ENCODE results near the gene BSPRY. TPM values are rescaled to one million over a fixed set of nuclear protein-coding genes. Genes with fewer than 3 reads are reported as not detected.
"Not testable (repeated sequence)": the region's sequence is repeated elsewhere in the genome, so short reads cannot be mapped to it uniquely, and the experiment has no call there.

The BSPRY gene
- total and polyA plus RNA-seq, 4 donors, result 0.17 to 0.79 (median 0.54) TPM

- Histone ChIP-seq H3K27ac (ENCODE audit: low read depth, low read length) (no peak overlapping the region), H3K4me3 (ENCODE audit: low read depth, low read length) (no peak overlapping the region)
- WGBS (ENCODE audit: insufficient coverage), result 90% methylated on average over 2 of the region's 3 CpGs
Measured at GRCh38 chr9:113399646-113400200, 50.4 kb downstream of the BSPRY start.

GRCh38 chr9:113401027-113401792, 51.9 kb downstream of the BSPRY start, which contains the start of gene ALAD:
Gene ALAD, minus strand, starts transcription at chr9:113401284. Its CDS starts 7,725 bp downstream, at chr9:113393559.
- Histone ChIP-seq H3K36me3 (ENCODE audit: control insufficient read depth, insufficient read depth, low read length) (peaks cover 10% of the 10 kb centered on the region), H3K4me3 (ENCODE audit: low read depth, low read length) (peak within 1 kb of the TSS; percentile 96), H3K27me3 (ENCODE audit: control insufficient read depth, insufficient read depth, low read length) (no peaks in the 10 kb centered on the region), H3K27ac (ENCODE audit: low read depth, low read length) (peak within 1 kb of the TSS; percentile 71), H3K4me1 (ENCODE audit: control insufficient read depth, insufficient read depth, low read length) (peaks cover 18% of the 10 kb centered on the region), H3K9me3 (ENCODE audit: control insufficient read depth, insufficient read depth, low read length) (no peaks in the 10 kb centered on the region)
- peak; percentile 92 to 100 (median 98) for DNase-seq (ENCODE audit: low read depth in 4 of 6, low spot score in 6 of 6)
- WGBS (ENCODE audit: insufficient coverage), result under 1% methylated on average over 47 of the region's 50 CpGs

More at GRCh38 chr9:113399646-113400200, 50.4 kb downstream of the BSPRY start:
- H3K36me3 ChIP-seq (ENCODE audit: control insufficient read depth, insufficient read depth, low read length), result peaks cover 16% of the 10 kb centered on the region
- H3K27me3 ChIP-seq (ENCODE audit: control insufficient read depth, insufficient read depth, low read length), result no peaks in the 10 kb centered on the region
- no peak for DNase-seq (ENCODE audit: low read depth in 4 of 6, low spot score in 6 of 6)
- peaks cover 18% of the 10 kb centered on the region for H3K4me1 ChIP-seq (ENCODE audit: control insufficient read depth, insufficient read depth, low read length)
- H3K9me3 ChIP-seq (ENCODE audit: control insufficient read depth, insufficient read depth, low read length), result no peaks in the 10 kb centered on the region

- Histone ChIP-seq H3K9me3 (ENCODE audit: control insufficient read depth, insufficient read depth, low read length) (no peaks in the 10 kb centered on the region), H3K4me3 (ENCODE audit: low read depth, low read length) (no peak overlapping the region), H3K27me3 (ENCODE audit: control insufficient read depth, insufficient read depth, low read length) (no peaks in the 10 kb centered on the region), H3K4me1 (ENCODE audit: control insufficient read depth, insufficient read depth, low read length) (peaks cover 18% of the 10 kb centered on the region), H3K36me3 (ENCODE audit: control insufficient read depth, insufficient read depth, low read length) (peaks cover 7% of the 10 kb centered on the region), H3K27ac (ENCODE audit: low read depth, low read length) (no peak overlapping the region)
- no peak for DNase-seq (ENCODE audit: low read depth in 4 of 6, low spot score in 6 of 6)
- WGBS (ENCODE audit: insufficient coverage), result 100% methylated on average over 1 of the region's 2 CpGs
Measured at GRCh38 chr9:113403646-113404045, 54.3 kb downstream of the BSPRY start.

GRCh38 chr9:113406353-113406752, 57.0 kb downstream of the BSPRY start:
- DNase-seq (ENCODE audit: low read depth in 4 of 6, low spot score in 6 of 6); H3K27me3 ChIP-seq (ENCODE audit: control insufficient read depth, insufficient read depth, low read length); H3K9me3 ChIP-seq (ENCODE audit: control insufficient read depth, insufficient read depth, low read length); H3K27ac ChIP-seq (ENCODE audit: low read depth, low read length); H3K4me3 ChIP-seq (ENCODE audit: low read depth, low read length): not testable (repeated sequence)
- H3K4me1 ChIP-seq (ENCODE audit: control insufficient read depth, insufficient read depth, low read length), result peaks cover 22% of the 10 kb centered on the region
- WGBS (ENCODE audit: insufficient coverage), result 94% methylated on average over 4 of the region's 9 CpGs
- peaks cover 14% of the 10 kb centered on the region for H3K36me3 ChIP-seq (ENCODE audit: control insufficient read depth, insufficient read depth, low read length)

GRCh38 chr9:113406873-113407511, 57.7 kb downstream of the BSPRY start:
- H3K9me3 ChIP-seq (ENCODE audit: control insufficient read depth, insufficient read depth, low read length); H3K4me3 ChIP-seq (ENCODE audit: low read depth, low read length); H3K27ac ChIP-seq (ENCODE audit: low read depth, low read length); H3K27me3 ChIP-seq (ENCODE audit: control insufficient read depth, insufficient read depth, low read length): not testable (repeated sequence)
- DNase-seq (ENCODE audit: low read depth in 4 of 6, low spot score in 6 of 6), result peak in 4 of 6 donors; percentile 27 to 84 (median 65)
- H3K36me3 ChIP-seq (ENCODE audit: control insufficient read depth, insufficient read depth, low read length), result peaks cover 14% of the 10 kb centered on the region
- peaks cover 25% of the 10 kb centered on the region for H3K4me1 ChIP-seq (ENCODE audit: control insufficient read depth, insufficient read depth, low read length)
- WGBS (ENCODE audit: insufficient coverage), result 18% methylated on average over 5 of the region's 7 CpGs

- no peaks in the 10 kb centered on the region for H3K27me3 ChIP-seq (ENCODE audit: control insufficient read depth, insufficient read depth, low read length)
- WGBS (ENCODE audit: insufficient coverage), result 48% methylated on average over 10 of the region's 10 CpGs
- H3K36me3 ChIP-seq (ENCODE audit: control insufficient read depth, insufficient read depth, low read length), result peaks cover 14% of the 10 kb centered on the region
- H3K4me3 ChIP-seq (ENCODE audit: low read depth, low read length), result peak overlapping the region; percentile 95
- no peaks in the 10 kb centered on the region for H3K9me3 ChIP-seq (ENCODE audit: control insufficient read depth, insufficient read depth, low read length)
- no peak for DNase-seq (ENCODE audit: low read depth in 4 of 6, low spot score in 6 of 6)
- peaks cover 23% of the 10 kb centered on the region for H3K4me1 ChIP-seq (ENCODE audit: control insufficient read depth, insufficient read depth, low read length)
- H3K27ac ChIP-seq (ENCODE audit: low read depth, low read length), result no peak overlapping the region
Measured at GRCh38 chr9:113409481-113409880, 60.1 kb downstream of the BSPRY start.

GRCh38 chr9:113409883-113410206, 60.5 kb downstream of the BSPRY start:
- no peaks in the 10 kb centered on the region for H3K27me3 ChIP-seq (ENCODE audit: control insufficient read depth, insufficient read depth, low read length)
- DNase-seq (ENCODE audit: low read depth in 4 of 6, low spot score in 6 of 6), result peak in 1 of 6 donors; percentile 4
- WGBS (ENCODE audit: insufficient coverage), result 0% methylated on average over 20 of the region's 20 CpGs
- peak overlapping the region; percentile 95 for H3K4me3 ChIP-seq (ENCODE audit: low read depth, low read length)
- no peaks in the 10 kb centered on the region for H3K9me3 ChIP-seq (ENCODE audit: control insufficient read depth, insufficient read depth, low read length)
- H3K4me1 ChIP-seq (ENCODE audit: control insufficient read depth, insufficient read depth, low read length), result peaks cover 23% of the 10 kb centered on the region
- peaks cover 14% of the 10 kb centered on the region for H3K36me3 ChIP-seq (ENCODE audit: control insufficient read depth, insufficient read depth, low read length)
- peak overlapping the region; percentile 99 for H3K27ac ChIP-seq (ENCODE audit: low read depth, low read length)

GRCh38 chr9:113410207-113410864, 61.0 kb downstream of the BSPRY start, which contains the start of the genes C9orf43 and POLE3:
Gene C9orf43, plus strand, starts transcription at chr9:113410747. Its CDS starts 2,747 bp downstream, at chr9:113413494.
Gene POLE3, minus strand, starts transcription at chr9:113410675. Its CDS starts 382 bp downstream, at chr9:113410293.
- no peaks in the 10 kb centered on the region for H3K27me3 ChIP-seq (ENCODE audit: control insufficient read depth, insufficient read depth, low read length)
- H3K4me3 ChIP-seq (ENCODE audit: low read depth, low read length), result peak within 1 kb of the TSS; percentile 95
- peak within 1 kb of the TSS; percentile 99 for H3K27ac ChIP-seq (ENCODE audit: low read depth, low read length)
- peaks cover 14% of the 10 kb centered on the region for H3K36me3 ChIP-seq (ENCODE audit: control insufficient read depth, insufficient read depth, low read length)
- no peaks in the 10 kb centered on the region for H3K9me3 ChIP-seq (ENCODE audit: control insufficient read depth, insufficient read depth, low read length)
- DNase-seq (ENCODE audit: low read depth in 4 of 6, low spot score in 6 of 6), result peak; percentile 92 to 98 (median 96)
- H3K4me1 ChIP-seq (ENCODE audit: control insufficient read depth, insufficient read depth, low read length), result peaks cover 23% of the 10 kb centered on the region
- under 1% methylated on average over 61 of the region's 61 CpGs for WGBS (ENCODE audit: insufficient coverage)

GRCh38 chr9:113416149-113416721, 66.9 kb downstream of the BSPRY start:
- H3K27me3 ChIP-seq (ENCODE audit: control insufficient read depth, insufficient read depth, low read length), result no peaks in the 10 kb centered on the region
- DNase-seq (ENCODE audit: low read depth in 4 of 6, low spot score in 6 of 6), result no peak
- no peak overlapping the region for H3K4me3 ChIP-seq (ENCODE audit: low read depth, low read length)
- no peak overlapping the region for H3K27ac ChIP-seq (ENCODE audit: low read depth, low read length)
- H3K36me3 ChIP-seq (ENCODE audit: control insufficient read depth, insufficient read depth, low read length), result no peaks in the 10 kb centered on the region
- WGBS (ENCODE audit: insufficient coverage), result 71% methylated on average over 3 of the region's 3 CpGs
- peaks cover 8% of the 10 kb centered on the region for H3K4me1 ChIP-seq (ENCODE audit: control insufficient read depth, insufficient read depth, low read length)
- no peaks in the 10 kb centered on the region for H3K9me3 ChIP-seq (ENCODE audit: control insufficient read depth, insufficient read depth, low read length)
